Measurements from ENCODE around the gene TMEM187.

The TMEM187 gene

DNA sequence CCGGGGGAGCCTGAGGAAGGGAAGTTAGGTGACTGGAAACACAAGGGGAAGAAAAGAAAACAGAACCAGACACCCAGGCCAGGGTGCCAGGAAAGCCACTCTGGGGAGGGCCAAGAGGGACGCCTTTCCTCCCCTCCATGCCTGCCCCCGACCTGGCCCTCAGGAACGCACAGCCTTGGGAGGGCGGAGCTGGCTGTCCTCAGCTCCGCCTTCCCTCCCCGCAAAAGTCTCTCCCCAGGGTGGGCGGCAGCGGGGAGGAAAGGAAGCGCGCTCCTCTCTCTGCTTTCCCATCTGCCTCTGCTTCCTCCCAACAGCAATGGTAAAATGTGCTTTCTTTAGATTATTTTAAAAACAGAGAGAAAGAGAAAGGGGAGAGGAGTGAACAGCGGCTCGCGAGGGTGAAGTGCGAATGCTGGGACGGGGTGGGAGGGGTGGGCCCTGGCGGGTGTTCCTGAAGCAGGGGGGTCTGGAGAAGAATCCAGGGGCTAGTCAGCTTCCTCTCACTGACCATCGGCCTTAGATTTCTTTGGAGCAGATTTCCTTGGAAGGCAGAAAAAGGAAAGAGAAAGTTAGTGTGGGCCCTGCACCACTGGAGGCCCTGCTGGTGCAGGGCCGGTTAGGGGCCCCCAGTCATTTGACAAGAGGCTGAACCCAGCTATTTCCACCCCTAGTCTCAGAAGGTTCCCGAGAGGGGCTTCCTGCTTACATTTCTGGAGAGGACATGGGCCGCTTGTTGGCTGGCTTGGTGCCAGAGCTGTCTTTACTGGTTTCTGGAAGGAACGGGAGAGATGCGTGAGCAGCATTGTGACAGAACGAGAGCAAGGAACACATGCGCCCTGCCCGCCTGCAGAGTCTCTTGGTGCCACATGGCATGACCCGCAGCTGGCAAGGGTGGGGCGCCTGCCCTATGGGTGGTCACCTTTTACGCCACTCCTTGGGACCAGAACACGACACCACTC is 23.4 kb upstream of the TMEM187 start:
- H3K4me3 ChIP-seq (ENCODE audit: low read depth, low read length), result no peak overlapping the region
- no peak overlapping the region for H3K14ac ChIP-seq (ENCODE audit: low read length)
- no peak overlapping the region for H3K4me2 ChIP-seq (ENCODE audit: low read length)

DNA sequence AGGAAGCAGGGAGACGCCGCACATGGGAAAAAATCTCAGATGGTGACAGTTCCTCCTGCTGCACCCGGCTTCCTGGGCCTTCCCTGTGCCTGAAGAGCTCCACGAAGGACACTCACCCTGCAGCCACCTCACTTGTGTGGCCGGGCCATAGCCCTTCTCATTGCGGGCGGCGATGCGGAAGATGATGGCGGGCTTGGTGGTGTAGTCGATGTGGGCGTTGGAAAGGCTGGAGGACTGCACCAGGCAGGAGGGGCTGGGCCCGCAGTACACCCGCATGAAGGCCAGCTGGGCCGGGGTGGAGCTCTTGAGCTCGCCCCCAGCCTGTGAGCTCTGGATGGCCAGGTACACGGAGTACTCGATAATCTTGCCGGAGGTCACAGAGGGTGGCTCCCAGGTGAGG is 22.4 kb upstream of the TMEM187 start:
- Histone ChIP-seq H3K27ac (ENCODE audit: low read depth, low read length) (no peak overlapping the region), H3K79me2 (ENCODE audit: control insufficient read depth, insufficient read depth, low read length, poor library complexity) (no peaks in the 10 kb centered on the region), H3K36me3 (ENCODE audit: control insufficient read depth in 1 of 2, insufficient read depth in 2 of 2, low read length in 2 of 2) (peaks cover 71 to 74% of the 10 kb centered on the region in 2 experiments), H3K4me1 (ENCODE audit: control insufficient read depth in 1 of 2, insufficient read depth in 2 of 2, low read length in 2 of 2) (no peaks in the 10 kb centered on the region), H3K4me3 (ENCODE audit: low read depth, low read length) (no peak overlapping the region), H3K9ac (ENCODE audit: low read length) (no peak overlapping the region), H2AK5ac (ENCODE audit: low read length) (no peak overlapping the region), H3K14ac (ENCODE audit: low read length) (no peak overlapping the region), H3K79me1 (ENCODE audit: low read length) (no peaks in the 10 kb centered on the region), H4K12ac (ENCODE audit: low read depth, low read length) (no peak overlapping the region), H4K91ac (ENCODE audit: low read depth, low read length) (no peak overlapping the region), H3K4ac (ENCODE audit: low read depth, low read length) (no peak overlapping the region), H2BK120ac (ENCODE audit: insufficient read depth, low read length, poor library complexity) (no peak overlapping the region), H2BK5ac (ENCODE audit: low read depth, low read length, poor library complexity) (no peak overlapping the region), H4K8ac (ENCODE audit: low read depth, low read length) (no peak overlapping the region), H3K9me3 (ENCODE audit: insufficient read depth, low read depth, low read length) (no peaks in the 10 kb centered on the region), H3K23ac (ENCODE audit: low read length) (no peak overlapping the region), H2AFZ (ENCODE audit: insufficient read depth, low read length, poor library complexity) (no peak overlapping the region), H3K18ac (ENCODE audit: low read length) (no peak overlapping the region), H3K4me2 (ENCODE audit: low read length) (no peak overlapping the region), H3K27me3 (ENCODE audit: insufficient read depth, low read length) (no peaks in the 10 kb centered on the region), H2BK12ac (ENCODE audit: low read length) (no peak overlapping the region)
- no CpG with 5 or more reads among the region's 19 CpGs for WGBS (ENCODE audit: extremely low coverage, insufficient coverage, insufficient read length)
- peak in 1 of 2 donors; percentile 19 for DNase-seq

More for the DNA sequence above, 23.4 kb upstream of the TMEM187 start:
- WGBS (ENCODE audit: extremely low coverage, insufficient coverage, insufficient read length), result no CpG with 5 or more reads among the region's 30 CpGs
- Histone ChIP-seq H4K12ac (ENCODE audit: low read depth, low read length) (no peak overlapping the region), H3K4ac (ENCODE audit: low read depth, low read length) (no peak overlapping the region), H3K27ac (ENCODE audit: low read depth, low read length) (no peak overlapping the region), H3K36me3 (ENCODE audit: control insufficient read depth in 1 of 2, insufficient read depth in 2 of 2, low read length in 2 of 2) (peaks cover 61 to 64% of the 10 kb centered on the region in 2 experiments), H3K9me3 (ENCODE audit: insufficient read depth, low read depth, low read length) (no peaks in the 10 kb centered on the region), H3K27me3 (ENCODE audit: insufficient read depth, low read length) (no peaks in the 10 kb centered on the region), H2AFZ (ENCODE audit: insufficient read depth, low read length, poor library complexity) (no peak overlapping the region), H3K79me1 (ENCODE audit: low read length) (no peaks in the 10 kb centered on the region), H3K4me1 (ENCODE audit: control insufficient read depth in 1 of 2, insufficient read depth in 2 of 2, low read length in 2 of 2) (peaks cover 0 to 2% of the 10 kb centered on the region in 2 experiments), H2AK5ac (ENCODE audit: low read length) (no peak overlapping the region), H3K23ac (ENCODE audit: low read length) (no peak overlapping the region), H2BK120ac (ENCODE audit: insufficient read depth, low read length, poor library complexity) (no peak overlapping the region), H2BK12ac (ENCODE audit: low read length) (no peak overlapping the region), H2BK5ac (ENCODE audit: low read depth, low read length, poor library complexity) (no peak overlapping the region), H3K9ac (ENCODE audit: low read length) (no peak overlapping the region), H3K18ac (ENCODE audit: low read length) (no peak overlapping the region), H4K91ac (ENCODE audit: low read depth, low read length) (no peak overlapping the region), H4K8ac (ENCODE audit: low read depth, low read length) (no peak overlapping the region), H3K79me2 (ENCODE audit: control insufficient read depth, insufficient read depth, low read length, poor library complexity) (no peaks in the 10 kb centered on the region)
- no peak for DNase-seq

GRCh38 chrX:153951683-153952372 is 20.7 kb upstream of the TMEM187 start:
- Histone ChIP-seq H2BK120ac (ENCODE audit: insufficient read depth, low read length, poor library complexity) (no peak overlapping the region), H3K14ac (ENCODE audit: low read length) (no peak overlapping the region), H3K36me3 (ENCODE audit: control insufficient read depth in 1 of 2, insufficient read depth in 2 of 2, low read length in 2 of 2) (peaks cover 85 to 90% of the 10 kb centered on the region in 2 experiments), H4K12ac (ENCODE audit: low read depth, low read length) (no peak overlapping the region), H2BK5ac (ENCODE audit: low read depth, low read length, poor library complexity) (no peak overlapping the region), H3K18ac (ENCODE audit: low read length) (no peak overlapping the region), H3K27ac (ENCODE audit: low read depth, low read length) (no peak overlapping the region), H2BK12ac (ENCODE audit: low read length) (no peak overlapping the region), H3K4ac (ENCODE audit: low read depth, low read length) (no peak overlapping the region), H3K23ac (ENCODE audit: low read length) (no peak overlapping the region), H4K8ac (ENCODE audit: low read depth, low read length) (no peak overlapping the region), H3K4me2 (ENCODE audit: low read length) (no peak overlapping the region), H2AK5ac (ENCODE audit: low read length) (no peak overlapping the region), H3K9ac (ENCODE audit: low read length) (no peak overlapping the region), H3K9me3 (ENCODE audit: insufficient read depth, low read depth, low read length) (no peaks in the 10 kb centered on the region), H3K27me3 (ENCODE audit: insufficient read depth, low read length) (no peaks in the 10 kb centered on the region), H3K4me1 (ENCODE audit: control insufficient read depth in 1 of 2, insufficient read depth in 2 of 2, low read length in 2 of 2) (no peaks in the 10 kb centered on the region), H2AFZ (ENCODE audit: insufficient read depth, low read length, poor library complexity) (no peak overlapping the region), H4K91ac (ENCODE audit: low read depth, low read length) (no peak overlapping the region), H3K4me3 (ENCODE audit: low read depth, low read length) (no peak overlapping the region), H3K79me2 (ENCODE audit: control insufficient read depth, insufficient read depth, low read length, poor library complexity) (no peaks in the 10 kb centered on the region), H3K79me1 (ENCODE audit: low read length) (no peaks in the 10 kb centered on the region)
- WGBS (ENCODE audit: extremely low coverage, insufficient coverage, insufficient read length), result no CpG with 5 or more reads among the region's 28 CpGs
- no peak for DNase-seq

DNA sequence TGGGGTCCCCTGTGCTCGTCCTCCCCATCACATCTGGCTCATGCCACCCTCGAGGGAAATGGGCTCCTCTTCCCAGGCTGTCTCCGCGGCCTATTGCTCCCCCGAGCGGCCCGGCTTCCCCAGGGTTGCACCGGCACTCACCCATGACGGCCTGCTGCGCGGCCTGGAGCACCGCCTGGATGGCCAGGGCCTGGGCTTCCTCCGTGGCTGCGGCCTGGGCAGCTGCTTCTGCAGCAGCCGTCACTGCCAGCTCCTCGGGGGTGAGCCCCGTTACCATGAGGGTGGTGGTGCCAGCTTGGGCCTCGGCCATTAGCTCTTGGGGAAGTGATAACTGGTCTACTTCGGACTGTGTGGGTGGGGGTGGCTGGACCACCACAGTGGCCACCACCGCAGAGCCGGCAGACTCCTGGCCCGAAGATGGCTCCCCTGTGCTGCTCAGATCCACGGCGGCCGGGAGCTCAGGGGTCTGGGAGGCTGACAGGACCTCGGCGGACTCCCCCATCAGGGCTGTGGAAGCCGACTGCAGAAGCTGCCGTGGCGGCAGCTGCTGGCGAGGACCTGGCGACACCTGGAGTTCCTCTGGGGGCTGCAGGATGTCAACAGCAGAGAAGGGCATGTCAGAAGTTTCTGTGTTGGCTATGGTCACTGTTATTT is 20.1 kb upstream of the TMEM187 start:
- H3K23ac ChIP-seq (ENCODE audit: low read length), result no peak overlapping the region

More for the DNA sequence above, 20.1 kb upstream of the TMEM187 start:
- Histone ChIP-seq H3K4ac (ENCODE audit: low read depth, low read length) (no peak overlapping the region), H4K91ac (ENCODE audit: low read depth, low read length) (no peak overlapping the region), H3K14ac (ENCODE audit: low read length) (no peak overlapping the region), H2BK120ac (ENCODE audit: insufficient read depth, low read length, poor library complexity) (no peak overlapping the region), H2AK5ac (ENCODE audit: low read length) (no peak overlapping the region), H2BK5ac (ENCODE audit: low read depth, low read length, poor library complexity) (no peak overlapping the region), H3K79me2 (ENCODE audit: control insufficient read depth, insufficient read depth, low read length, poor library complexity) (no peaks in the 10 kb centered on the region), H3K79me1 (ENCODE audit: low read length) (no peaks in the 10 kb centered on the region), H3K9me3 (ENCODE audit: insufficient read depth, low read depth, low read length) (no peaks in the 10 kb centered on the region), H3K36me3 (ENCODE audit: control insufficient read depth in 1 of 2, insufficient read depth in 2 of 2, low read length in 2 of 2) (peaks cover 92 to 95% of the 10 kb centered on the region in 2 experiments), H2AFZ (ENCODE audit: insufficient read depth, low read length, poor library complexity) (no peak overlapping the region), H3K27ac (ENCODE audit: low read depth, low read length) (no peak overlapping the region), H2BK12ac (ENCODE audit: low read length) (no peak overlapping the region), H3K4me2 (ENCODE audit: low read length) (no peak overlapping the region), H3K4me3 (ENCODE audit: low read depth, low read length) (no peak overlapping the region), H3K4me1 (ENCODE audit: control insufficient read depth in 1 of 2, insufficient read depth in 2 of 2, low read length in 2 of 2) (no peaks in the 10 kb centered on the region), H3K9ac (ENCODE audit: low read length) (no peak overlapping the region), H4K12ac (ENCODE audit: low read depth, low read length) (no peak overlapping the region), H3K27me3 (ENCODE audit: insufficient read depth, low read length) (no peaks in the 10 kb centered on the region), H3K18ac (ENCODE audit: low read length) (peak overlapping the region; percentile 38), H4K8ac (ENCODE audit: low read depth, low read length) (no peak overlapping the region)
- no CpG with 5 or more reads among the region's 32 CpGs for WGBS (ENCODE audit: extremely low coverage, insufficient coverage, insufficient read length)
- DNase-seq, result no peak
